Hematopoietic multipotent progenitor cell treated with erythropoietin and hydrocortisone succinate and interleukin-3 and kit ligand, for 15 days (in vitro differentiated cells): ENCODE measurements around the gene ASS1.

Experiments
- DNase-seq: peaks from one replicate; pipeline ENCODE4 v3.0.0-alpha.2; 2015; ENCODE audit warnings: low spot score

The ASS1 gene

DNA sequence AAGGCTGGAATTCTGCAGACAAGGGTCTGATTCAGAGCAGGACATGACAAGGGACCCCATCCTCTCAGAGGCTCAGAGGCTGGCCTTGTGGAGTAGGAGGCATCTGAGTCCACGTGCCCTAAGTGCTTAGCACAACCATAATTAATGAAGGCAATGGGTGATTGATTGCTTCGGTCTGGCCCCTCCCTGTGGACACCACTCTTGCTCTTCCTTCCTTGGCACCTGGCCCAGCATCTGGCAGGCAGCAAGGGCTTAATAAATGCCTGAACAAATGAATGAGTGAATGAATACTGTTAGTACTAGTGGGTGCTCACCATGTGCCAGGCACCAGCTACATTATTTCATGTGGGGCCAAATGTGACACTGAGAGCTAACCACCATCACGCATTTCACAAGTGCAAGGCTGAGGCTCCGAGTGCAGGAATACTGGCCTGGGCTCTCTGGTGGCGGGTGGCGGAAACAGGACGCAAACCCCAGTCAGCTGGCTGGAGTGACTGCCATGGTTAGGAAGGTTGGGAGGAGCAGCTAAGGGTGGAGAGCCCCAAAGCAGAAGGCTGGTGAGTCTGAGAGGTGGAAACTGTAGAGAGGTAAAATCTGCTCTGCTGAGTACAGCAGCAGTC, 53.6 kb downstream of the ASS1 start:
- DNase-seq, result peak; percentile 44

DNA sequence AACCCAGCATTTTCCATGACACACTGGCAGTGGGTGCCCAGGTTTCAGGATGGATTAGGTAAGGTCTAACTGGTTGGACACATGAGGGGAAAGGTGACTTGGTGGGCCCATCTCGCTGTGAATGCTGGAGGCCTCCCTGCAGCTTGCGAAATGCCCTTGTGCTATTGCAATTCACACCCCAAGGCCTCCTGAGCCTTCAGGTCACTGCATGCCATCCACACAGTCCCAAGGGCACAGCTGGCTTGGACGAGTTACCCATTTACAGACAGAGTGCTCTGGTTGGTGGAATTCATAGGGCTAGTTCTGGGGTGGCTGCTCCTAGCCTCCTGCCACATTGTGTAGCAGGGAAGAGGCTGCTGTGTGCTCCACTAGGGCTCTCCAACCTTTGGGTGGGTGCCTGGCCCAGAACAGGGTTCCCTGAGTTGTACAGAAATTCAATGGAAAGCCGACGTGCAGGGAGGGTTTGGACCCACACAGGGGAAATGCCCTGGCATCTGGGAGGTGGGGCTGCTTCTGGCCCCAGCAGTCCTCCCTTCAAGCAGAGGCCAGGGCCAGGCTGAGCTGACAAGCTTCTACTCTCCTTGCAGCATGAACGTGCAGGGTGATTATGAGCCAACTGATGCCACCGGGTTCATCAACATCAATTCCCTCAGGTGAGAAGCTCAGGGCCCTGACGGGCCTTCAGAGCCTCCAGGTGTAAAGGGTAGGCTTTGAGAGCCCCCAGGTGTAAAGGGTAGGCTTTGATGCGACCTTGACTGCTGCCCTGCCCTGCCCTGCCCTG, 54.3 kb downstream of the ASS1 start:
- DNase-seq, result no peak

DNA sequence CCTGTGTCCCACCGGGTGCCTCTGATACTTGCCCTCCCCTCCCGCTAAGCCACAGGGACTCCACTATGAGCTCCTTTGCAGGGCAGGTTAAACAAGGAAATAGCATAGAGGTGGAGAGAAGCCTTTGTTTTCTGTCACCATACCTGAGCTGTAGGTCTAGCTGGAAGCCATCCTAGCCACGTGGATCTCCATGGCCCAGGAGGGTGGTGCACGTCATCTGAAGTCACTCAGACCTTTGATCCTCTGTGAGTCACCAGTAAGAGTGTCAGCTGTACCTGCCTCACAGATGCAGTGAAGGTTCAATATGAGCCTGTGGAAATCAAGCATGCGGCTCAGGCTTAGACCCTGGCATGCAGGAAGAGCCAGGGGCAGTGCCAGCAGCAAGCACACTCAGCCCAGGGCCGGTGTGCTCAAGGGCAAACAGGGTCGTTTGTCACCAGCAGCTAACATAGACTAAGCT, 55.1 kb downstream of the ASS1 start:
- DNase-seq, result no peak

DNA sequence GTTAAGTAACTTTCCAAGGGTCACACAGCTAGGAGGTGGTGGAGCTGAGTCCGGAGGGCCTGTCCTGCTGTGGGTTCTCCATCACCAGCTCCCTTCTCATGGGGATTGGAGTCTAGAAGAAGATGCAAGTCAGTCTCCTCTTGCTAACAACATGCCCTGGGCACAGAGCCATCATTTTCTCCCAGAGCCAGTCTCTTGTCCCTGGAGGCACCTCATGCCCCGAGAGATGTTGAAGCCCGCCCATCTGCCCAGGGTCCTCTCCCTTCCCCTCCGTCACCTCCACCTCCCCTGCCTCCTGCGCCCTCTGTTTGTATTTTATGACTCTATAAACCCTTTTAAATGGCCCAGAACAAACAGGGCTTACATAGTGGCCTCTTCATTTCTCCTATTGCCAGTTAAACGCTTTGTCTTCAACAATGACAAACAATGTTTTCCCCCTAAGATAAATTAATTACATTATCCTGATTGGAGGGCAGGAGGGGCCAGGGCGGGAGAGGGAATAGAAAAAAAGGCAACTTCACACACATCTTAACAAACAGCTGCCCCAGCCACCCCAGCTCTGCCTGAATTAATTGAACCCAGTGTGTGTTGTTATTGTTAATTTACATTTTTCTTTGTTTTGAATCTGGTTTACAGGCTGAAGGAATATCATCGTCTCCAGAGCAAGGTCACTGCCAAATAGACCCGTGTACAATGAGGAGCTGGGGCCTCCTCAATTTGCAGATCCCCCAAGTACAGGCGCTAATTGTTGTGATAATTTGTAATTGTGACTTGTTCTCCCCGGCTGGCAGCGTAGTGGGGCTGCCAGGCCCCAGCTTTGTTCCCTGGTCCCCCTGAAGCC, 55.8 kb downstream of the ASS1 start:
- no peak for DNase-seq

DNA sequence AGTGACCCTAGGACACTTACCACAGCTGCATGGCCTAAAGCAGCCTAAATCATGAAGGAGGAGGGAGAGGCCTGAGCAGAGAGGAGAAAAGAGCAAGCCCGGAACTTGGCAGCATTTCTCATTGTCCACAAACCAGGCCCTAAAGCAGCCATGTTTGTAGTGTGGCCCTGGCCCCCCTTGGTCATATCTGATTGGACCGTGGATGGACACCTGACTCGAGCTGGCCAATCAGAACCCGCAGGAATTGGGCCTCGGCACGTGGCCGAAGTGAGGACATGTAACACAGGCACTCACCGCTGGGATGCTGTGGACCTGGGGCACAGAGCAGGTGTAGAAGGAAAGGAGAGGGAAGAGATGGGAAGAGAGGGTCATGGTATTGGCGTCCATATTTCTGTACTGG, 56.9 kb downstream of the ASS1 start:
- no peak for DNase-seq

DNA sequence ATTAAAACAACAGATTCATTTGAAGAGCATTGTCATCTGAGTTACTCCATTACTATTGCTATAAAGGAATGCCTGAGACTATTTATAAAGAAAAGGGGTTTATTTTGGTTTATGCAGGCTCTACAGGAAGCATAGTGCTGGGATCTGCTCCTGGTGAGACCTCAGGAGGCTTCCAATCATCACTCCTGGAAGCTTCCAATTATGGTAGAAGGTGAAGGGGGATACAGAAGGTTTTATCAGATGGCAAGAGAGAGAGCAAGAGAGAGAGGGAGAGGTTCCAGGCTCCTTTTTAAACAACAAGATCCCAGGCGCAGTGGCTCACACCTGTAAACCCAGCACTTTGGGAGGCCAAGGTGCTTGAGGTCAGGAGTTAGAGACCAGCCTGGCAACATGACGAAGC, 63.5 kb downstream of the ASS1 start:
- DNase-seq, result no peak

DNA sequence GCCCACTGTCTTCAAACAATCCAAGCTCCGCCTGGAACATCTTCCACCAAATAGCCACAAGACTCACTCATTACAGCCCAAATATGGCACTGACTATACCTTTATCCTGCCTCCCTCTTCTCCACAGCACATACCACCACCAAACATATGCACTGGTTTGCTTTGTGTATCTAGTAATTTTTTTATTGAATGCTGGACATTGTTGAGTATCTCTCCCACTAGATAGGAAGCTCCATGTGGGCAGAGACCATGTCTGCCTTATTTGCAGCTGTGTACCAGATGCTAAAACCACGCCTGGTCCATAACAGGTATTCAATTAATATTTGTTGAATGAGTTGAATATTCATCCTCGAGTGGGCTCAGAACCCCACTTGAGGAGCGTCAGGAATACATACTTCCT, 67.4 kb downstream of the ASS1 start:
- DNase-seq, result no peak

DNA sequence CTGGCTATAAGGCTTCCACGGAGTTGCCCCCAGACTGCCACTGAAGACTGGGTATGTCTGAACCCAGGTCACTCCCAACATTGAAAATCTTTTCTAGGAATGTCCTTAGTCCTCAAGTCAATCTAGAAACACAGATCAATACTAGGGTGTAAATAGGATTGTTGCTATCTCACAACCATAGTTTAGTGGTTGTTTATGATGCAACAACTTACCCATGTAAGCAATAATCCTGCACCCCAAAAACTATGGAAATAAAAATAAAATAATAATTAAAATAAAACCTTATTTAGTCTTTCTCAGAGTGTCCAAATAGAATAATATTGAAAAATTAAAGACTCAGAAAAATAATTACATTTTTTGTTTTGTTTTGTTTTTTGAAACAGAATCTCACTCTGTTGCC, 68.3 kb downstream of the ASS1 start:
- DNase-seq, result no peak

DNA sequence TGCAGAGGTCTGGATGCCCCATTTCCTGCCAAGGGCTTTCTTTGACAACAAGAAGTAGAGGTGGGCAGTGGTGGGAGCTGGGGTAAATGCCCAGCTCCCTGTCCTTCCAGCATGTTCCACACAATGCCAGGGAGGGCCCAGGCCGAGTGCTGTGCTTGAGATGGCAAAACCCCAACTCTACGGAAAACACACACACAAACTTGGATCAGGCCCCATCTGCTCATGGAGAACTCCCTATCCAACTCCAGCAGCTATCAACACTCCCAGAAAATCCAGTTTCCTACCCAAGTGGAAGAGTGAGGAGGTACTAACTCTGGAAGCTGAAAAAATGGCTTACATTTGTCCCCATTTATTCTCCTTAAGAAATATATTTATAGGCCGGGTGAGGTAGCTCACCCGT, 73.5 kb downstream of the ASS1 start:
- no peak for DNase-seq

DNA sequence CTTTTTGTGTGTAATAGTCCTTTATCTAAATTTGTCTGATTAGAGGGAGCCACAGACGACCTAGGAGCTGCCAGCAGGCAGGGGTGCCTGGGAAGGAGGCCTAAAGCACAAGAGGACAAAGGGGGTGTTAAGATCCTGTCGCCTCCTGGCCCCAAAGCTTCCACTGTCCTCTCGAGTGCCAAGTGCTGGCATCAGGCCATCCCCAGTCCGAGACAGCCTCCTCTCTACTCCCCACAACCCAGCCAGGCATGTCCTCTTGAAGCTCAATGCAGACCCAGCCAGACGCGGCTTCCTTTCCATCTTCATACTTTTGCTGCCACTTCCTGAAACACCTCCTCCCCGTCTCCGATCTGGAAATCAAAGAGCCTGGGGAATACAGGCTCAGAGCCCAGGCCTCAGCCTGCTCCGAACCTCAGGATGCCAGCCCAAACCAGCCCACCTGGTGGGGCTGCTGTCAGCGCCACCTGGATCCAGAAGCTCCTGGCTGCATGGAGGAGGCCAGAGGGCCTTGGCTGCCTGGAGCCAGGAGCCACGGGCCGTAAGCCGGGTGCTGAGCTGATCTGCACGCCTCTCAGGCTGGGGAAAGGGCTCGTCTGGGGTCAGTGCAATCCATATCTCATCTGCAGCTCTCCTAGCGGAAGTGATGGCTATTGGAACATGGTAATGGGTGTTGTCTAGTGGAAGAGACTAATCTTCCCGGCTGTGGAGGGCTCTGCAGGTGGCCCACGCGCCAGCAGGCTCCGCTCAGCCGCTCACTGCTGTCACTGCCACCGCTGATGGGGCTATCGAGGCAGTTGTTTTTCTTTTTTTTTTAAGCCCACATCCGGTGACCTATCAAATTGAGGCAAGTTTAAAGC, 74.4 kb downstream of the ASS1 start:
- no peak for DNase-seq

DNA sequence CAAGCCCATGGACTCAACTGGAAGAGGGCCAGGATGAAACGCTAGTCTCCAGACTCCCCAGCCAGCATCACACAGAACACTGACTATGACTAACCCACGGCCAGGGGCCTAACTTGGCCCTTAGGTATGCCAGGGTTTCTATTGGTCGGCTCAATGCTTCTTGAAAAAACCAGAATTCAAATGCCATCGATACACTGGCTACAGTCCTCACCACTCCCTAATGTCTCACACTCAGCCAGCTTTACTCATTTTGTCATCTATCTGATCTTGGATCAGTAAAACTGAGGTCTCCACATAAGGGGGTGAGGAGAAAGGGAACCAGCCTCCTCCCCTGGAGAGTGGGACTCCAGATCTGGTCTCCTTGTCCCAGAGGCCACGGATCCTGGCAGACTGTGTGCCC, 75.2 kb downstream of the ASS1 start:
- no peak for DNase-seq

DNA sequence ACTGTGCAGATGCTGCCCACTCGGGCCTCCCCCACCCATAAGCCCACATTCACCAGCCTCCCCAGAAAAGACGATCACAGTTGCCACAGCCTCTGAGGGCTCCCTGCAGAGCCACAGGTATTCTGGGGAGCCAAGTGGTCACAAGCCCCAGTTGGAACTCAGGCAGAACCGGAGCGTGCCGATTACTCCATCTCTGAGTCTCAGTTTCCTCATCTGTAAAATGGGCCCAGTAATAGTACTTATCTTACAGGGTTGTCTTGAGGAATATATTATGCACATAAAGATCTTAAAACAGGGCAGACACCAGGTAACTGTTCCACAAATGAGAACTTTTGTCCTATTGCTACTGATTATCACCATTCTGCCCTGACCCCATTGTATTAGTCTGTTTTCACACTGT, 77.0 kb downstream of the ASS1 start:
- no peak for DNase-seq

DNA sequence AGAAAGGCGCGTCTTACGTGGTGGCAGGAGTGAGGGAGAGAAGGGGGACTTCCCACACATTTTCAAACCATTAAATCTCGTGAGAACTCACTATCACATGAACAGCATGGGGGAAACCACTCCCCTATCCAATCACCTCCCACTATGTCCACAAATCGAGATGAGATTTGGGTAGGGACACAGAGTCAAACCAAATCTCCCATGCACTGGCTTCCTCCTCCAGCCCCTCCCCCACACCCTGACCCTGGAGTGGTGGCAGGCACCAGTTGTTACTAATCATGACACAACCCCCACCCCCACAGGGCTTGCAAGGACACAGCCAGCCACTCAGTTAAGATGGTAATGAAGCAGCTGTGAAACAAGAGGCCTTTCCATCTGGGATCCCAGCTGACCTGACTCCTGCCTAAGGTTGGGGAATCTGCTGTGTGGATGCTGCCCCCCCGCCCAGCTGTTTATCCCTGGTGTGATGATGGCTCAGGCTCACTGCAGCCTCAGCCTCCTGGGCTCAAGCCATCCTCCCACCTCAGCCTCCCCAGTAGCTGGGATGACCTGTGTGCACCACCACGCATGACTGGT, 77.6 kb downstream of the ASS1 start:
- DNase-seq, result no peak

DNA sequence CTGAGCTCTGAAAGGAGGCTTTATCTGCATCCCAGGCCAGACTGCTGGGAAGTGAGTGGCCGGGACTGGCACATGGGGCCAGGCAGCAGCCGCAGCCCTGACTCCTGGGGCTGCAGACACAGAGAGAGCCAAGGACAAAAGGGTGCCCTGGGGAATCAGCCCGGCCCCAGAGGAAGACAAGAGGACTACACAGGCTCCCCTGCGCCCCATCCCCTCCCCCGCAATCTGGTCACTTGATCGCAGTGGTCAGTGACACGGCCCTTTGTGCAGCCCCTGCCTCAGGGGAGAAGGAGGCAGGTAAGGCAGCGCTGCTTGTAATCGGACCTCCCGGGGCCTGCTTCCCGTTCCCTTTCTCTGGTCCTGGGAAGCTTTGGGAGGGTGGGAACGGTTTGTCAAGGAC, 79.2 kb downstream of the ASS1 start:
- DNase-seq, result no peak

DNA sequence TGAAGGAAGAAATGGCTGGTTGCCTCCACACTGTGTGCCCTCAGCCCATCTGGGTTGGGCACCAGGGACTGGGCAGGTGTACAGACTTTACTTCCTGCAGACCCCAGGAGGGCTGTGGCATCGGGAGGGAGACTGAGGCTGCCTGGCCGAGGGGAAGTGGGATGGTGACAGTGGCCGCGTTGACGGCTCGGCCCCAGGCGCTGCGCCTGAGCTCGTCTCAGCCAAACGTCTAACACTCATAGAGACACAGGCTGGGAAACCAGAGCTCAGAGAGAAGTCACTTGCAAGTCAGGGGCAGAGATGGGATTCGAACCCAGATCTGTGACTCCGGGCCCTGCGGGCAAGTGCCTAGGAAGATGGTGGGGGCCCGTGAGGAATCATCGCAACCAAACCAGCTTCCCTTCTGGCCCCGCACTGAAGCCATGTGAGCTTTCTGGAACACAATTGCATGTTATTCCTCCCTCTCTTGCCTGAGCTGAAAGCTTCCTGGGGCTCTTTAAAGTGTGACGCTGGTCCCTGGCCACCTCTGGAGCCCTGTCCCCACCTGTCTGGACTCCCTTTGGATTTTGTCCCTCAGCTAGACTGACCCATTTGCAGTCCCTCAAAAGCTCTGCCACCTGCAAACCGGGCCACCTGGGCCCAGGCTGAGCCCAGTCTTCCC, 81.6 kb downstream of the ASS1 start:
- no peak for DNase-seq

DNA sequence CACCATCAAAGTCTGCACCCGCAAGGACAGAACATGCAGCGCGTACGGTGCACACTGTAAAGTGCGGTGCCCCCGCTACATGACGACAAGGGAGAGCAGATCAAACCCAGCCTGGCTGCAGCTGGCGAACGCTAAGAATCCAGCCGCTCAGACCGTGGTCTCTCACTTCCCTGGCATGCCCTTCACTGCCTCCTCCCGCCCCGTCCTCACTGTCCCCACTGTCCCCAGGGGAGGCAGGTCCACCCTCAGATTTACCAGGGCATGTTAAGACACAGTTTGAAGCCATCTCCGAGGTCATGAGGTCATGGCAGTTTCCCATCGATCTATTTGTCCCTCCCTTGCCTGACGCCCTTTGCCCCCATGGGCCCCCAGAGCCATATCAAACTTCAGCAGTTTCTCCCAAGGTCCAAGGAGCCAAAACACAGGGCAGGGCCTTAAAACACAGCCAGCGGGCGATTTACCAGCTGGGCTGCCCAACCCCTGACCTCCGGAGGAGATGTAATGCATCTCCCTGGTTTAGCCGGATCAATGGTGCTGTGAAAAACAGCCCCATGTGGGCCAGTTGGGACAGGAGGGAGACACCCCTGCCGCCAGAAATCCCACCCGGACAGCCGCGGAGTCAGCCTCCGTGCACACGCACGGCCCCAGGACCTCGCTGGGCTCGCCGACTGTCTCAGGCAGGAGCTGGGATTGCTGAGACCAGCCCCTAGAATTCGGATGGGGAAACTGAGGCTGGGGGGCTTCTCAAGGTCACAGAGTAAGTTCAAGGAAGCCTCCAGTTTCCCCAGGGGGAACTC, 82.3 kb downstream of the ASS1 start:
- no peak for DNase-seq

DNA sequence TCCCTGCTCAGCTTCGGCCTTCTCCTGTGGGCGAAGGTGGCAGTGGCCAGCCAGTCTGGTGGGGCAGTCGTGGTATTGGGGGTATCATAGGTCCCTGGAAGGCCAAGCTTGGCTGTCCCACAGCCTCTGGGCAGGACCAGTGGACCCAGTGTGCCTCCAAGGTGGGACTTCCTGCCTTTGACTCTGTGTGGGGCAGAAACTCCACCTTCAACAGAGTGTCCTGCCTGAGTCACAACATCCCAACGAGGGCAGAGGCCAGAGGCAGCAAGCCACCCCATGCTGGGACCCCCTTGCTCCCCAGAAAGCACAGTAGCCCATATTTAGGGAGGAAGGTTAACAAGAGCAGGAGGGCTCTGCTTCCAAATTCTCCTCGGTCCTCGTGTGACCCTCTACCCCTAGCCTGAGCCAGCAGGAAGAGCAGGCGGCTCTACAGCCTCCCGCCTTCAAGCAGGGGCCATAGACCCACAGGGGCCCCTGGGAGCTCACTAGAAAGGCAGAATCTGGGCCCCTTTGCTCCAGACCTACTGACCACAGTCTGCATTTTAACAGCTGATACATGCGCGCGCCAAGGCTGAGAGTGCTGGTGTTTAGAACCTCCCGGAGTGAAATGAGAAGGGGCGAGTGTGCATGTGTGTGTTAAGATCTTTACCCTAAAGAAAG, 83.0 kb downstream of the ASS1 start:
- DNase-seq, result no peak

DNA sequence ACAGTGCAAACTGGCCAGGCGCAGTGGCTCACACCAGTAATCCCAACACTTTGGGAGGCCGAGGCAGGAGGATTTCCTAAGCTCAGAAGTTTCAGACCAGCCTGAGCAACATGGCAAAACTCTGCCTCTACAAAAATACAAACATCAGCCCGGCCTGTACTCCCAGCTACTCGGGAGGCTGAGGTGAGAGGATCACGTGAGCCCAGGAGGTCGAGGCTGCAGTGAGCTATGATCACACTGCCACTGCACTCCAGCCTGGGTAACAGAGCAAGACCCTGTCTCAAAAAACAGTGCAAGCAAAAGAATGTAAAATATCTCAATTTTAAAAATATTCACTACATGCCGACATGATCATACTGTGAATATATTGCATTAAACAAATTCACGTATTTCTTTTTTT, 83.9 kb downstream of the ASS1 start:
- no peak for DNase-seq

DNA sequence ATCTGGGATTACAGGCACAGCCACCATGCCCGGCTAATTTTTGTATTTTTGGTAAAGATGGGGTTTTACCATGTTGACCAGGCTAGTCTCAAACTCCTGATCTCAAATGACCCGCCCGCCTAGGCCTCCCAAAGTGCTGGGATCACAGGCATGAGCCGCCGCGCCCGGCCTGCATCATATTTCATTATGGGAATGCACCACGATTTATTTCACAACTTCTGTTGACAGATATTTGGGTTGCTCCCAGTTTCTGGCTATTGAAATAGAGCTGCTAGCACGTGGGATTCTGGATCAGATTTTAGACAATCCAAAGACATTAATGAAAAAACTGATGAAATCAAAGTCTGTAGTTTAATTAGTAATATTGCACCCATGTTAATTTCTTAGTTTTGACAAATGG, 86.2 kb downstream of the ASS1 start:
- DNase-seq, result no peak

DNA sequence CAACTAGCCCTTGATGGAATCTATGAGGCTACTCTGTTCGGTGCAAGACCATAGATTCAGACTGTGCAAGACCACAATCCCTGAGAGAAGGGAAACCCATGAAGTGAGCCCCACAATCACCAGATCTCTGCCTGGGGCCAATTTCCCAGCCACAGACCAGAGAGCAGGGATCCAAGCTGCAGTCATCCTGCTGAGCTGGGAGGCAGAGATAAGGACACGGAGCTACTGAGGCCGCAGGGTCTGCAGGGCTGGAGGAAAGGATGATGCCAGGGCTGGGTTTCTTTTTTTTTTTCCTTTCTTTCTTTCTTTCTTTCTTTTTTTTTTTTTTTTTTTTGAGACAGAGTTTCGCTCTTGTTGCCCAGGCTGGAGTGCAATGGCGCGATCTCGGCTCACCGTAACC, 86.9 kb downstream of the ASS1 start:
- peak; percentile 57 for DNase-seq
